Measurements from ENCODE around the gene DNAL4.

- no peak for TF ChIP-seq CTCF (IDR thresholded peaks at IDR 0.05)
- TF ChIP-seq POLR2A (IDR thresholded peaks at IDR 0.05): no peak
Measured at GRCh38 chr22:38823076-38823475, 29.1 kb upstream of the DNAL4 start.
